HG03354 (cell line): ENCODE data around the gene YWHAB.
"Not testable (repeated sequence)": the region's sequence is repeated elsewhere in the genome, so short reads cannot be mapped to it uniquely, and the experiment has no call there.

ENCODE experiments used
- ATAC-seq: cut with Tn5 transposase; IDR thresholded peaks from one replicate; pipeline ENCODE4 v1.9.1; 2021; ENCODE audit warnings: mild to moderate bottlenecking; ENCODE audit not compliant: unreplicated experiment, poor library complexity, severe bottlenecking

YWHAB gene

DNA sequence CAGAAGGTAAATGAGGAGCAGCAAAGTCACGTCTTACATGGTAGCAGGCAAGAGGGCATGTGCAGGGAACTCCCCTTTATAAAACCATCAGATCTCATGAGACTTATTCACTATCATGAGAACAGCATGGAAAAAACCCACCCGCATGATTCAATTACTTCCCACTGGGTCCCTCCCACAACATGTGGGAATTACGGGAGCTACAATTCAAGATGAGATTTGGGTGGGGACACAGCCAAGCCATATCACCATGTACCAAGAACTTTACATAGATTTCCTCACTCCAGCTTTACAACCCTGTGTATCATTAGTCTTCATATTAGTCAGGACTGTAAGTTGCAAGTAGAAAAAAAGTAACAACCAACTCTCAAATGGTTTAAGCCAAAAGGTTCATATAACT is 21.0 kb upstream of the YWHAB start:
- ATAC-seq: not testable (repeated sequence)

DNA sequence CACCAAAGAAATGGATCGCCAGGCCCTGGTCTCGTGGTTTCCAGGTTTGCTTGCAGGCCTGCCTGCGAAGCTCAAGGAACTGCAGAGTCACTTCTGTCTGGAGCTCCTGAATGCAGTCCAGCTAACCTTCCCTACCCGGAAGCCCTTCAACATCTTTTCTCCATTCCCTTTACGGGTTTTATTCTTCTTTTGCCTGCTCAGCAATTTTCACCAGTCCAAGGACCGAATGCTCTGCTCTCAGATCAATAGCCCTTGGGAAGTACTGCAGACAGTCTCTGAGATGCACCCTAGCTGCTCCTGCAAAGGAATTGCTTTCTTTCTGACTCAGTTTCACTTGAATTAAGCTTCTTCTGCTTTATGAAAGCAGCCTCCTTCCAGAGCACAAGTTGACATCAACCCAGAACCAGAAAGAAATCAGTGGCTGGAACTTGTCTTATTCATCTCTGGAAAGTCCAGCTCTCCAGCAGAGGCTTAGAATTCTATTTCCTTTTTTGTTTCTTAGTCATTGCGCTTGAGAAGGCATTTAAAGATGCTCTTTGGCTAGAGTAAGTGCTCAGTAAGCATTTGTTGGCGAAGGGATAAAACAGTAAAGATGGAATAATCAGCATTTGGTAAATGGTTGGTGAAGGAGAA is 18.7 kb upstream of the YWHAB start:
- no peak for ATAC-seq

DNA sequence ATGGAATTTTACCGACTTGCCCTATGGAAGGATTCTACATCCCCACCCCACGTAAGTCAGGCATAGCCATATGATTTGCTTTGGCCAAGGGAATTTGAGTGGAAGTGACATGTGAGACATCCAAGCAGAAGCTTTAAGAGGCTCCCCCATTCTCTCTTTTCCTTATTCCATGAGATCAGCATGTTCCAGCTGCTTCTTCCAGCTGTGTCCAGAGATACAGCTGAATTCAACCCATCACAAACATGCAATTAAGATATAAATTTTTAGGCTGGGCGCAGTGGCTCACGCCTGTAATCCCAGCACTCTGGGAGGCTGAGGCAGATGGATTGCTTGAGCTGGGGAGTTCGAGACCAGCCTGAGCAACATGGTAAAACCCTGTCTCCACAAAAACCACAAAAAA is 16.0 kb upstream of the YWHAB start:
- no peak for ATAC-seq

GRCh38 chr20:44882360-44882759 is 3.1 kb upstream of the YWHAB start:
- not testable (repeated sequence) for ATAC-seq

DNA sequence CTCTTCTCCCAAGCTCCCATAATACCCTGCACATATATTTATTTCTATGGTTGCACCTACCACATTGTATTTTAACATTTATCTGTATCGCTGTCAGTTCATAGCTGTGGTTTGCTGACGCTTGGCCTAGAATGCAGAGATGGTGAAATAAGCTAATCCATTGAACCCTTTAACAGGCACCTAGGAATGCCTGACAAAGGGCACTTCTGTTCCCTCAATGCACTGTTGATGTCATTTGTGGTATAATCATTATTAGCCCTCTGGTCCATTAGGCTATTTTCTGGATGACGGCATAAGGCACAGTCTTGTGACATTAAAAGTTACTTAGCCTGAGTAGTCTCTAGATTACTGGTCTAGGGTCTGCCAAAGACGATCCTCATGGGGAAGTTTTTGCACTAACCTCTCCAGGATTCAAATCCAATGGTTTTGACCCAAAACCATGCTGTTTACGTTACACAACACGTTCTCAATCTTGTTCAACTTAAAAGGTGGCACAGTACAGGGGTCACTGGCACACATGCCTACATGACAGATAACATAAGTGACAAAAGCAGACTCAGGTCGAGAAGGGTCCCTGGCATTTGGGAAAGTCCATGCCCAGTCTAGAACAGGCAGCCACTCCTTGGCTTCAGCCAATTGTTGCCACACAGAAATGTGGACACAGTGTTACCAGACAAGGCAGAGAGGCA is 2.1 kb upstream of the YWHAB start:
- no peak for ATAC-seq

GRCh38 chr20:44884907-44885391 is 556 bp upstream of the YWHAB start:
- no peak for ATAC-seq

- no peak for ATAC-seq
These were observed 754 bp downstream of the YWHAB start for GRCh38 chr20:44886266-44886651.

DNA sequence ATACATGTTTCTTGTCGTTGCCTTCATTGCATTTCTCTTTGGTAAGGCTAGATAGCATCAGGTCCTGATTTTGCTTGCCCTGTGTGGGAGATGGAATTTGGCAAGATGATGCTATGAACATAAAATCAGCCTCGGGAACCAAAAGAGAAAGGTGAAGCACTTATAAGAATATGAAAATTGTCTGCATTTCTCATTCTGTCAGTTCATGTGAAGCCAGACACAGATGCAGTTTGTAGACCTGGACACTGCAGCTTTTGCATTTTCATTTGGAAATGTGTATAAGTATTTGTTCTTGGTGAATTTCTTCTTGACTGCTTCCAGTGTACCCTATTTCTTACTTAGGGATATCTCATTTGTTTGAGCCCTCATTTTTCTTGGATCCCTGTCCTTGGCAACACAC is 1.3 kb downstream of the YWHAB start:
- ATAC-seq: no peak

GRCh38 chr20:44887466-44887865 is 2.0 kb downstream of the YWHAB start:
- no peak for ATAC-seq

- ATAC-seq: no peak
These were observed 3.0 kb downstream of the YWHAB start for GRCh38 chr20:44888226-44889103.

- no peak for ATAC-seq
These were observed 6.3 kb downstream of the YWHAB start for GRCh38 chr20:44891826-44892225.

GRCh38 chr20:44894959-44895358 is 9.5 kb downstream of the YWHAB start:
- no peak for ATAC-seq

DNA sequence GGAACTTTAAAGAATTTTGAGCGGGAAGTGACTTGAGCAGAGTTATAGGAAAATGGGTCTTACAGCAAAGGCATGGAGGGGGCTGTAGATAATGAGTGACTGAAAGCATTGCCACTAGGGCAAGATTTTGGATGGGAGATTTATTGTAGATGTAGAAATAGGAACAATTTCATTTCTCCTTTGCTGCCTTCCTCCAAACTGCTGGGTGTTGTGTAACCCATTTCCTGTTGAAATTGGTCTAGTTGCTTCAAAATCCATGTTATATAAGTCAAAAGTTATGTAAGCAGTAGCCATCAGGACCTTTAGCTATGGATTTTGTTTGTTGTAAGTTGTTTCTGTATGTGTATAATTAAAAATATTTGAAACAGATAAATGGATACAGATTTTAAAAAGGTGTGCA is 11.1 kb downstream of the YWHAB start:
- no peak for ATAC-seq

- ATAC-seq: no peak
These were observed 11.6 kb downstream of the YWHAB start for GRCh38 chr20:44897133-44897532.

DNA sequence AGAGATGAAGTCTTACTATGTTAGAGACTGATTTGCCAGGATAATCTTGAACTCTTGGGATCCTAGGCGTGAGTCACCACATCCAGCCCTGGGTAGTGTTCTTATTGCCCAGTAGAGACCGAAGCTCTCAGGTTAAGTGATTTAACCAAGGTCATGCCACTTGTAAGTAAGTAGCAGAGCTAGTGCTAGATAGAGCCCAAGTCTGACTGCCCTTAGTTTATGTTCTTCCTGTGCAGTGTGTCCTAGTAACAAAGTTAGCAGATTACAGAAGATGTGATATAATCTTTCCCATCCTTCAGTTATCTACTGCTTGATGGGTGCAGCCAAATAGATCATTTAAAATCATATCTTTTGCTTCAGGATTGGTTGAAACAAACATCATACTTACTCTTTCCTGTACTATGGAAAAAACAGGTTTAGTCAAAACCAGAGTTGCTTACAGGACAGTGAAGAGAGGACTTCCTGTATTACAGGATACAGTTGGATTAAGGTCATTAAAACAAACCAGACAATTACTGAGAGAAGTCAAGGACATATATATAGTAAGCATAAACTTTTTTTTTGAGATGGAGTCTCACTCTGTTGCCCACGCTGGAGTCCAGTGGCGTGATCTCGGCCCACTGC is 14.8 kb downstream of the YWHAB start:
- ATAC-seq: no peak

GRCh38 chr20:44901974-44902373 is 16.5 kb downstream of the YWHAB start:
- no peak for ATAC-seq

- ATAC-seq: no peak
These were observed 18.9 kb downstream of the YWHAB start for GRCh38 chr20:44904377-44904776.

GRCh38 chr20:44908987-44909871 is 23.7 kb downstream of the YWHAB start:
- no peak for ATAC-seq
